B cell (primary cell): Measurements from ENCODE around the gene TRERF1.

Experiments
- EZH2 ChIP-seq: IDR thresholded peaks from 2 replicates; pipeline ENCODE4 v1.6.1; 2012; ENCODE audit warnings: borderline replicate concordance, low read depth, mild to moderate bottlenecking, moderate library complexity, low read length; ENCODE audit not compliant: insufficient read depth, poor library complexity, severe bottlenecking
- TF ChIP-seq, protein P1 (sequence below): fragments of 200-600 bp; IDR thresholded peaks from one replicate; pipeline ENCODE4 v1.8.0; 2022; ENCODE audit warnings: antibody characterized with exemption, mild to moderate bottlenecking

DNA sequence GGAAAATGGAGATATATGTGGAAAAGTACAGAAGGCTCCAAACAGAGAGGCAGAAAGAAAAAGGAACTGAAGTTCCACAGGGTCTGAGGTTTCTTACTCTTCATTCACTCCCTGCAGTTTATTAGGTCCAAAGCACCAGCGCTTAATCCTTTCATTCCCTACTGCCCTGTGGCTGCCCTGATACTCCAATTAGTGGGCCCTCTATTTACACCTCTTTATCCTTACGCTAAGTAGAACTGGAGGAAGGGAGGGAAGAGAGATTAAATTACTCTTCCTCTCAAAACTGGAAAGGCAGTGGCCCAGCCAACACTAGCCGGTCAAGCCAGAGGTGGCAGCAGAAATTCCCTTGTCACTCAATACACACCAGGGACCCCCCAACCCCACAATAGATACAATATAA, 20.4 kb downstream of the TRERF1 start:
- TF ChIP-seq, protein P1, sequence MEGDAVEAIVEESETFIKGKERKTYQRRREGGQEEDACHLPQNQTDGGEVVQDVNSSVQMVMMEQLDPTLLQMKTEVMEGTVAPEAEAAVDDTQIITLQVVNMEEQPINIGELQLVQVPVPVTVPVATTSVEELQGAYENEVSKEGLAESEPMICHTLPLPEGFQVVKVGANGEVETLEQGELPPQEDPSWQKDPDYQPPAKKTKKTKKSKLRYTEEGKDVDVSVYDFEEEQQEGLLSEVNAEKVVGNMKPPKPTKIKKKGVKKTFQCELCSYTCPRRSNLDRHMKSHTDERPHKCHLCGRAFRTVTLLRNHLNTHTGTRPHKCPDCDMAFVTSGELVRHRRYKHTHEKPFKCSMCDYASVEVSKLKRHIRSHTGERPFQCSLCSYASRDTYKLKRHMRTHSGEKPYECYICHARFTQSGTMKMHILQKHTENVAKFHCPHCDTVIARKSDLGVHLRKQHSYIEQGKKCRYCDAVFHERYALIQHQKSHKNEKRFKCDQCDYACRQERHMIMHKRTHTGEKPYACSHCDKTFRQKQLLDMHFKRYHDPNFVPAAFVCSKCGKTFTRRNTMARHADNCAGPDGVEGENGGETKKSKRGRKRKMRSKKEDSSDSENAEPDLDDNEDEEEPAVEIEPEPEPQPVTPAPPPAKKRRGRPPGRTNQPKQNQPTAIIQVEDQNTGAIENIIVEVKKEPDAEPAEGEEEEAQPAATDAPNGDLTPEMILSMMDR, result no peak
- no peak for TF ChIP-seq EZH2
